DMS 273 treated with DMSO at 0.1 percent for 48 hours (cell line): ENCODE results near the gene UBE2D2.

ENCODE experiments used
- DNase-seq: peaks from one replicate; lab custom pipeline; 2025; lab: John Stamatoyannopoulos, UW

The UBE2D2 gene

DNA sequence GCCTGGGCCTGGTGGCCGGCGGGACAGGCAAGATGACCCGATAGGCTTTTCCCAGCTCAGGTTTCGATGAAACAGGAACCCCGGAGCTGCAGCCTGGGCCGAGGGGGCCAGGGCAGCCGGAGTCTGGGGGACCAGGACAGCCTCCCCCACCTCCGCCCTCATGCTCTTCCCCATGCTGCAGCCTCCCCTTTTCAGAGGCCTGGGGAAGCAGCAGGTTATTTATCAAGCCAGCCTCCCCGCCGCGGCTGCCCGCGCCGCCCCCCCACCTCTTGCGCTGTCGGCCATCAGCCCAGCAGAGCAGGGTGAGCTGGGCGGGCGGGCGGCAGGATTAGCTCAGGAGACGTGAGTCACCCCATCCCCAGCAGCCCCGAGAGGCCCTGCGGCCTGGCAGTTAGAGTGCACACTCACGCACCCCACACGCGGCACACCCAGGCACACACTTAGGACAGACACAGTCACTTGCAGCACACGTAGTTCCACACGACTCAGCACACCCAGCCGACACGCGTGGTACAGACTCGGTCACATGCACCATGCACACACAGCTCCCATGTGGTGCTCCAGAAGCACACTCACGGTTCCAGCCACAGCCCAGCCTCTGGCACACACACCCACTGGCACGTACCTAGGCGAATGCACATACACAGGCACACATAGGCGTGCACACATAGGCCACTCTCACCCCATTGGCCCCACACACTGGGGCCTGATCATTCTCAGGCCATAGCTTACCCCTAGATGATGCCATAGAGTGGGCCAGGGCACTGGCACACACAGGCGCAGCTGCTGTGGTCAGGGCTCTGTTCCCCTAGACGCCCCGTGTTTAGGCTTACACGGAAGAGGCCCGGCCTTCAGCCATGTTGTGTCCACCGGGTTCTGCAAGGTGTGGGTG is 100.0 kb downstream of the UBE2D2 start:
- DNase-seq: no peak

DNA sequence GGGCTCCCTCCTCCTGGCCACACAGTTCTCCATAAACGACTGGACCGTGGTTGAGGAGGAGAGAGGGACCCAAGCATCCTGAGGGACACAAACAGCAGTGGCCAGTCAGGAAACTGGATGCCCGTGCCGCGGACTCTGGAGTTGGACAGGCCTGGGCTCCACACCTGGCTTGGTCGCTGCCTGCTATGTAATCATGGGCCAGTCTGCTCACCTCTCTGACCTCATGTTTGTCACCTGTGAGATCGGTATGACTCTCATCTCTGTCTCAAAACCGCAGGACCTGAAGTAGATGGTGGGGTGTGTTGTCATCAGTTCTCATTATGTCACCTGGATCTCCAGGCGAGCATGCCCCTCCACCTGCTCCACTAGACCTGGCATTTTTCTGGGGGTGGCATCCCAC is 101.5 kb downstream of the UBE2D2 start:
- DNase-seq: no peak

DNA sequence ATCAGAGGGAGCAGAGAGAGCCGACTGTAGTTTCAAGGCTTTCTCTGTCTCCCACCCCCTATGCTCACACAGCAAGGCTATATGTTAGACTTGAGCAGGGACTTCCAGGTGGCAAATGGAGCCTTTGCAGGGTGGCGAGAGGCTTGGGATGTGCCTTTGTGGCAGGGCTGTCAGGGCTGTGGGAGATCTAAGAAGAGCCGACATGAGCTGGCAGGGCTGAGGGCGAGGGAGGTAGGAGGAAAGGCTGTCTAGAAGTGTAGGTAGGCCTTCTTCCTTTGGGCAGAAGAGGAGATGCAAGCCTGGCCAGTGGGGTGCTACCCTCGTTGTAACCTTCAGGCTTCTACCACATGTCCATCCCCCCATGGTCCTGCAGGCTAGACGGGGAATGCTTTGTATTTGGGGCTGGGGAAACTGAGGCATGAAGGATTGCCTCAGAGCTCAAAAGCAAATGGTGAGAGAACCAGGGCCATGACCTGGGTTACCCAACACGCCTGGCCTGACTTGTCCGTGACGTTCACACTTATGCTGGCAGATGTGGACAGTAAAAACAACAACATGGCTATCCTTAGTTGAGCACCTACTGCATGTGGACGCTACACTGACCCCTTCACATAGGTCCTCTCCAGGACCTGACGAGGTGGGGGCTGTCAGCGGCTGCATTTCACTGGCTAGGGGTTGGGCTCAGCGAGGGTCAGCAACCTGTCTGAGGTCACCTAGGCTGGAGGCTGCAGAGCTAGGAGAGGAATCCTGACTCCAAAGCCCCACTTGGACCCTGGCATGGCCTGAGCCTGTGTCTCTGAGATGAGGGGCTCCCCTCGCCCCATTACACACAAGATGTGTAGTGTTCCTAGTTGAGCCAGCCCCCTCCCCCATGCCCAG is 102.3 kb downstream of the UBE2D2 start:
- no peak for DNase-seq

DNA sequence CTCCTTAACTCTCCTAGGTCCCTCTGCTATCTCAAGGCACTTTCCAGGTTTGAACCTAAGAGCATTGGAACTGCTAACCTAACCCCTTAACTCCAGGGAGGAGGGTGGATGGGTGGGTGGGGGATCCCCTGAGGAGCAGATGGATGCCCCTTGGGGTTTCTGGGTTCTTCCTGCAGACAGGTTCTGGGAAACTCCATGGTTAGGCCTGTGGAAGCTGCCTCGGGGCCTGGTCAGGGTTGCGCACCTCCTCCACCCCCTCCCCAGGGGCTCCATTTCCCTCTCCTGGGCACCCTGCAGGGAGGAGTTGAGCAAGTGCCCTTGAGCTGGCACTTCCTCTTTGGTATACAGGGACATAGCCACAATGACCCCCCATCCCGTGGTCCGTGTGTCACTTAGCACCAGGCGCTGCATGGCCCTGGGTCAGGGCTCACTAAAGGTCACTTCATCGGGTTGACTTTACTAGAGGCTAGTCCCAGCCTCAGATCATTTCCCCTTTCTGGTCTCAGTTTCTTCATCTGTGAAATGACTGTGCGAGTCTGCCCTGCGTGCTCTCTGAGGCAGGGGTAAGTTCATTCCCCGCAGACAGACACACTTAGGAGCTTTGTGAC is 103.1 kb downstream of the UBE2D2 start:
- DNase-seq: no peak

DNA sequence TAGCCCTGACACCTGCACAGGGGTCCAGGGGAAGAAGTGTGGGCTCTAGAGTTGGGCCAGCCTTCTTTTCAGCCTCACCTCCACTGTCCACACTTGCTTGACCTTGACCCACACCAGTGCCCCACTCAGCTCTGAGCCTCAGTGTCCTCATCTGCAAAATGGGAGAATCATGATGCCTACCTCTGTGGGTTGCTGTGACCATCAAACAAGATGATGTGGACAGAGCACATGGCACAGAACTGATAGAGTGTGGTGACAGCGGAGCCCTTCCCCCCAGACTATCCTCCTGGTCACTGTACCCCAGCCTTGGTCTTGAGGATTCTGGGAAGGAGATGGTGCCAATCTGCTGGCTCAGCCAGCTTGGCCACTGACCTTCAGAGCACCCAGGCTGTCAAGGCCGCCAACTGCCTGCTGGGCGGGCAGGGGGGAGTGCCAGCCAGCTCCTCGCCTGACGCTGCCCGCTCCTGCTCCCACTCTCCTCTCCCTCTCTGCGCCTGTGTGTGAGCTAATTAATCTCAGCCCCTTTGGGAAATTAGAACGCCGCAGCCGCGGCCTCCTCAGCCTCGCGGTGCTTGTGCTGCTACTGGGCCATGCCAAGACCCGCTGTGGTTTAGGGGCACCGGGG is 103.7 kb downstream of the UBE2D2 start:
- DNase-seq: no peak

DNA sequence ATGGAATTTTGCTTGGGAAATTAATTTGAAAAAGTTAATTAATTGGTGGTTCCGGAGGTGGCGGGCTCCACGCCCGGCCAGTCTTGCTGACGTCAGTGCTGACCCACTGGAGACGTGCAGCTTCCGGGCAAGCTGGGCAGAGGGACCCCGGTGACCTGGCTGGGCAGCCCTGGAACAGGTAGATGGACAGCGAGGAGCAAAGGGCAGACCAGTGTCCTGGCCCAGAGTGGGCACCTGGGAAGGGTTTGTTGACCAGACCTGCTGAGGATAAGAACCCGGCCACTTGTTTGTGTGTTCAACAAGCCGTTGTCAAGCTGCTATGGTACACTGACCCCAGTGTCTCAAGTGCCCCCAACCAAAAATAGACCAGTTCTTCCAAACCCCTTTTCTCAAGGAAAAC is 104.5 kb downstream of the UBE2D2 start:
- DNase-seq: no peak

DNA sequence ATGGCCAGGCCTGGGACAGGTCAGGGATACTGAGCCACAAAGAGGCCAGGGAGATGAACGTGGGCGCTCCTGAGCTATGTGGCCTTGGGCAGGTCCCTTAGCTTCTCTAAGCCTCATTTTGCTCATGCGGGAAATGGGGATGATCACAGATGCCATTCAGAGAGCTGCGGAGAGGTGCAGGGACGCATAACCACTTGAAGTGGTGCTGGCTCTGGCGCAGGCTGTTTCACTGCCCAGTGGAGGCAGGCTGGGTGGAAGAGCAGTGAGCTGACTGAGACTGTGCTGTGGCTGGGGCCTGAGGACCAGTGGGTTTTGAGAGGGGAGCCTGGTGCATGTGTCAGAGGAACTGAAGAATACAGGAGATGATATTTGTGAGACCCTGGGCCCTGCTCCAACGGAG is 105.4 kb downstream of the UBE2D2 start:
- no peak for DNase-seq

DNA sequence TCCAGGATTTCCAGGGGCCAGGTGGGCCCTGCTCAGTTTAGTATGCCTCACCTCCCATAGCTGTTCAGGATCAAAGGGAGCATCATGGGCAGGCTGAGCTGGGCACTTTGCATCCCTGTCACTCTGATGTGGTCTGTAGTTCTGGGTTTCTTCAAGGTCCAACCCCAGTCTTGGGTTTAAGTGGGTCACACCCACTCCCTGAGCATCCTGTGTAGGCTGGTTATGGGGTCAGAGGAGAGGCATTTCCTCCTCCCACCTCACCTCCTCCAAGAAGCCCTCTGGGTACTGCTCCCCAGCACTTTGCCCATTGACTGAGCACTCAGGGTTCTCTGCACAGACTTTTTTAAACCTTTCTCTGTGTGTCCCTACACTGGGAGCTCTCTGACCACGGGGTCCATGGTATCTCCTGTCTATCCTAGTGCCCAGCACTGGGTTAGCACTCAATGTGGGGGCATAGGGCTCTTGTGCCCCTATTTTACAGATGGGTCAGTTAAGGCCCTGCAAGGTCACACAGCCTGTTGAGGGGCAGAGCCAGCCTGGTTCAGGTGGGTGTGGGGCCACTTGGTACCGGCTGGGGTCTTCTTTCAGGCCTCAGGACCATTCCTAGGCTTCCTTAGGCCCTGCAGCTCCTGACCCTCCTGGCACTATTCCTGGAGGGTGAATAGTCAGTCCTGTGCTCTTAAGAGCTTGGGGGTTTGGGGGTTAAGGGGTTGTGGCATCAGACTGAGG is 106.0 kb downstream of the UBE2D2 start:
- no peak for DNase-seq

DNA sequence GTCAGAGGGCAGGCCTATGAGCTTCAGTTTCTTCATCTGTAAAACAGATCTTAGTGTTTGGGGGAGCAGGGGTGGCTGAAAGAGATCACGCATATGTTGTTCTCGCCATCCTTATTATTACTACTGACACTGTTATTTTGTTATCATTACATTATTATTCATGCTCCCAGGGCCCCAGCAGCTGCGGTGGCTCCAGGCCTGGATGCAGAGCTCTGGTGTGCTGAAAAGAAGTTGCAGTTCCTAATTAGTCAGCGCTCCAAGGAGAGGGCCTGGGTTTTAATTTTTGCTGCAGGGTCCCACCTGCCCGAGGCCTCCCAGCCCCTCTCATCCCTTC is 106.6 kb downstream of the UBE2D2 start:
- peak; percentile 71 for DNase-seq

DNA sequence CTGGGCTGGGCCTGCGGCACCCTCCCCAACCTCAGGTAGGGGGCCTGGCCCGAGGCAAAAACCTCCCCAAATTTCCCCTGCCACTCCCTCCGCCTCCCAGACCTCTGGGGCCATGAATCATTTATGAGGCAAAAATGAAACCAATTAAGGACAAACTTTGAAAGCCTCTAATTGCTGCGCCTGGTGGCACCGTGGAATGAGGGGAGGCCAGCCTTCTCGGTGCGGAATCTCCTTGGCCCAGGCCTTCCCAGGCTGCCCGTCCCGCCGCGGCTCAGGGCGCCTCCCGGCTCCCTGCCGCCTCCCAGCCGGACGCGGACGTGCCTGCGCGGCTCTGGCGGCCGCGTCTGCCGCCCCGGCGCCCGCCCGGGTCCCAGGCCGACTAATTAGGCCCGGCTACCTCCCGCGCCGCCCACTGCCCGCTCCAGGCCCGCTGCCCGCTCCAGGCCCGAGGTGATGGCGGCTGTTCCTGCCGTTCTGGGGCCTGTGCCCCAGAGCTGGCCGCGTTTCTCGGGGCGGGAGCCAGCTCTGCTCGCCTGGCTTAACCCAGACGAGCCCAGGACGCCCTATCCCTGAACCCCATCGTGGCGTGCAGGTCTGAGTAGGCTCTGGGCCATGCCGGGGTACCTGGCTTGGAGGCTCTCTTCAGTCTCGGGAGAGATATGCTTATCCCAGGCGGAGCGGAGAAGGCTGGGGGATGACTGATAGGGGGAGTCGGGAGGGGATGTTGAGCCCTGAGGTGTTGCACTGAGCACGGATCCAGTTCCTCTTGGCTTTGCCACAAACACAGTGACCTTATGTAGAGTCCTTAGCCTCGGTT is 107.1 kb downstream of the UBE2D2 start:
- DNase-seq: peak; percentile 73

DNA sequence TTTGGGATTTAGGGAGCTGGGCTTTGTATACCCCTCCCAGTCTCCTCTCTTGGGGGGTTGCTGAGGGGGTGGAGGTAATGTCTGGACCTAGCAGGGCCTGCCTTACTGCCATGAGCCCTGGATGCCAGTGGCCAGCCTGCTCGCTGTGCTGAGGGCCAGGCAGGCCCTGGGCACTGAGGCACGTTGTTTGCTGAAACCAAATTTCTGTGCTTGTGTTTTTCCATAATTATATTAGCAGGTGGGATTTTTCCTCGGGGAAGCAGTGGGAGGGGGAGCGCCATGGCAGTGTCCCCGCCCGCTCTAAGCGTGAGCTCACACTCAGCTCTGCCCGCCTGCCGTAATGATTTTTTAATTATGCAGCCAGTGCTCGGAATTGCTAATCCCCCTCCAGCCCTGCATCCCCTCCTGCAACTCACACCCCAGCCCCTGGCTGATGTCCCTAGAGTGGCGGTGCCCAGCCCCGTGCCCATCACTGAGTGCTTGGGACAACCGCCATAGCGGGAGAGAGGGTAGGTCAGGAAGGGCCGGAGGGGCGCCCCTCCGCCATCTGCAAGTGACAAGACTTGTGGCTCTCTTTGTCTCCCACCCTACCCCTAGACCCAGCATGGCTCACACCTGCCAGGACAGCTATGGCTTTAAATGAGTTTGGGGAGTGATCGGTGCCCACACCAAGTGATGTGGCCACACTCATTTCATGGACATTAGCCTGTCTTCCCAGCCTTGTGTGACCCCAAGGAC is 108.0 kb downstream of the UBE2D2 start:
- DNase-seq: no peak

DNA sequence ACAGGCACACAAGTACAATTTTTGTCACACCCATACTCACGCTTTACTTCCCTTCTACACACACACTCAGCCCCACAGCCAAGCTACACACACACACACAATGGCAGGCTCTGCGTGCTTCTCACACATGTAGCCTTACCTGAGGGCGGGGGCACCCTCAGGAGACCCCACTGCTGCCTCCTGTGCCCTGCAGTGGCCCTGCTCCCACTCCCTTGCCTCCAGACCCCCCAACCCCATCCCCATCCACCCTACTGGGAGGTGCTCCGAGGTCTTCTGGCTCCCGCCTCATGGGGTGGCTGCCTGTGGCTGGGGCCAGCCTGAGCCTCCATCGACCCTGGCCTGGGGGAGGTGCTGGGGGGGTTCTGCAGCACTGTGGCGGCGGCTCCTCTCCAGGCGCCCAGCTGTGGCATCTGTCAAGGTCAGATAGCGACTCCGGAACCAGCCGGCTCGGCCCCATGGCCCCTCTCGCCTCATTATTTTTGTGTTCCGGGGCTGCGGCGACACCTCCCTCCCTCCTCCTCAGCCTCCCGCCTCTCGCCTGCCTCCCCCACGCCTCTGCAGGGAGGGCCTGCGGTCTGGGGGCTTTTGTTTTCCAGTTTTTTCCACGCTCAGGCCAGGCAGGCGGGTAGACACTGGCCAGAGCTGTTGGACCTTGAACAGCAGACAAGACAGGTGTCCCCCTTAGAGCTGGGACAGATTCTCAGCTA is 108.7 kb downstream of the UBE2D2 start:
- peak; percentile 25 for DNase-seq

DNA sequence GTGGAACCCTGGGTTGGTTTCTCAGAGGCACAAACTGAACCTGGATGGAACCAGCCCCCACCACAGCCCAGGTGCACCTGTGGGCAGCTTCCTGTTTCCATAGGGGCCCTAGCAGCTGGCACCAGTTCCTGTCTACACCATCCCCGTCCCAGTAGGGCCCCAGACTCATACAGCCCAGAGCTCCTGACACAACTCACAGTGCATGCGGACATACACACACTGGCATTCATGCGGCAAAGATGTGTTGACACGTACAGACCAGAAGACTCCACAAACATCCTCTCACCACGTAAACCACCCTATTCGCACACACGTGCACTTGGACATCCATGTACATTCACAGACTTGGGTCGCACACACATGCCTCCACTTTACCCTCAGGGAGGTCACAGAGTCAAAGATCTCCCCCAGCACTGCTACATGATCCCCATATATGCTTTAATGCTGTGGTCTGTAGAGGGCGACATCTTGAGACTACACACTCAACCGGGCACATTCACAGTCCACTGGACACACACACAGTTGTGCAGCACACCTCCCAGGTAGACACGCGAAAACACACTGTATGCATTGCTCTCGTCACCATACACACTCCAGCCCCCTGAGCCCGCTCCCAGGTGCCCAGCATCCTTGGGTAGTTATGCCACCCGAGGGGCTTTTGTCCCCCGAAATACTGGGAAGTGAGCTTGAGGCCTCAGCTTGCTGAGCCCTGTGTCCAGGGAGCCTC is 109.4 kb downstream of the UBE2D2 start:
- no peak for DNase-seq

DNA sequence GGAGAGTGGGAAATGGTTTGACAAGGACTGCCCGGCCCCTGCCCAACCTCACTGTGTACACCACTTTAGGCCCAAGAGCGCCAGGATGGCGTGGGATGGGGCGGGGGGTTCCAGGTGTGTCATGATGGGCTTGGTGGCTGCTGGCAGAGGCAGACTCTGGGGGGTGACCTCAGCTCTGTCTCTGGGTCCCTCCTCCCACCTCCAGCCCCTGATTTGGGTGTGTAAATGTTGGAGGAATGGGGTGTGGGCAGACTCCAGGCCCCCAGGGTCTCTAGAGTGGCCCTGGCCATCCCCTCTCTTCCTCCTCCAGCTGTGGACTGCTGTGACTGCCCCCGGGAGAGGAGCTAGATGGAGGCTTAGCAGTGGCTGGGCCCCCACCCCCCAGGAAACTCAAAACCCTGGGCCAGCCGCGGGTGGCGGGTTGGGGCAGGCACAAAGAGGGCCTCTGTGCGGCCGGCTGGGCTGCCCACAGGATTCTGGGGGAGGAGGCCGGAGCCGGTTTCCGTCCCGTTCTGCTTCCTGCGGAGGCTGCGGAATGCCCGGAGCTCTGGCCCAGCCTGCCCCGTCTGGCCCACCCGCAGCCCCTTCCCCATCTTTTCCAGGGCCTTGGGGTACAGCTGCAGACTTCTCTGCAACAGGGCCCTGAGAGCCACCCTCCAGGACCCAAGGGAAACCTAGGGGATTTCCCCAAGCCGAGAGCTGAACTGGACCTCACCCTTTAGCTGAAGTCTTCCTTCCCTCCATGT is 110.1 kb downstream of the UBE2D2 start:
- no peak for DNase-seq

DNA sequence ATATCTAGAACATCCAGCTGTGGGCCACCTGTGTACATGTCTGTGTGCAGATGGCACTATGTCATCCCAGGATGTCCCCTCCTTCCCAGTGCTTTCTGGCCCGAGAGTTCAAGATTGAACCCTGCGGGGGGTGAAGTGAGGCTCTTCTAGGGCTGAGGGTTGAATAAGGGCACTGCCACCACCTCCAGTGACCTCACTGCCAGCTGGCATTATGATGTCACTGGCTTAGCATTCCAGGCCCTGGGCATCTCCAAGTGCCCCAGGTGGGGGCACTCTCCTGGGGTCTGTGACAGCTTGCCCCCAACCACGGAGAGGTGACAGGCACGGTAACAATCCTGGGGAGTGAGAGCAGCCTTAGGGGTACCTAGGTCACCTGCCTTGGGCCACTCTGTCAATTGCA is 114.1 kb downstream of the UBE2D2 start:
- DNase-seq: no peak

DNA sequence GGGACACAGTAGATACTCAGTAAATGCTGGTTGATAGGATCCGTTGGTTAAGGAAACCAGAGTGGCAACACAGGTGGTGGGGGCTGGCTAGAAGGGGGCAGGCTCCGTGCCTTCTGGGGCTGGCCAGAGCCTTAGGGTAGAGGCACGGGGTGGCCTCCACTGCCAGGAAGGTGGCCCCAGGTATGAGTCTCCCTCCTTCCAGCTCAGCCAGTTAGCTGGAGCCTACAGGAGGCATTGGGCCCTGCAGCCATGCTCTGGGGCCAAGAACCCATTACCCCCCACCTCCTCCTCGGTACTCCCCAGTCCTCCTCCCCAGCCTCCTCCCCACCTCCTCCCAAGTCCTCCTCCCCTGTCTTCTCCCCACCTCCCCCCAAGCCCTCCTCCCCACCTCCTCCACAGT is 114.7 kb downstream of the UBE2D2 start:
- no peak for DNase-seq

DNA sequence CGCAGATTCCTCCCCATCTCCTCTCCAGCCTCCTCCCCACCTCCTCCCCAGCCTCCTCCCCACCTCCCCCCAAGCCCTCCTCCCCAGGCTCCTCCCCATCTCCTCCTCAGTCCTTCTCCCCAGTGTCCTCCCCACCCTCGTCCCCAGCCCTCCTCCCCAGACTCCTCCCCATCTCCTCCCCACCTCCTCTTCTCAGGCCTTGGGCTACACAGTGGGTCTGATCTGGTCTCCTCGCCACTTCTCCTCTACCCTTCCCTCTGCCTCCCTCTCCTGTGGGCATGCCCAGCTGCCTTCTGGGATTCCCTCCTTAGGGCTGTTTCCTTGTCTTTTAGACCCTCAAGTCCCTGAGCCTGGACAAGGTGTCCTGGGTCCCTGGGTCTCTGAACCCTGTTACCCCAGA is 115.3 kb downstream of the UBE2D2 start:
- no peak for DNase-seq
